IMR-90 (cell line): Measurements from ENCODE around the gene TOMM20. TPM values are rescaled to one million over a fixed set of nuclear protein-coding genes. Genes with fewer than 3 reads are reported as not detected.

Source experiments
- CTCF ChIP-seq: conservative IDR thresholded peaks from 2 replicates; pipeline ENCODE4 v1.5.1; 2012; ENCODE audit warnings: mild to moderate bottlenecking, low read depth, low read length, improper control_type of control experiment
- FOS ChIP-seq: fragments of 150-350 bp; IDR thresholded peaks from 2 replicates; pipeline ENCODE4 v1.6.1; 2016; ENCODE audit warnings: low read depth, low read length
- USF2 ChIP-seq: fragments of 150-350 bp; IDR thresholded peaks from 2 replicates; pipeline ENCODE4 v1.6.1; 2017; ENCODE audit warnings: mild to moderate bottlenecking, antibody characterized with exemption, low read length, low read depth
- polyA plus RNA-seq, 3 experiments: library from polyadenylated mRNA; depleted of rRNA; stranded (reverse); fragments of >200 nt; gene quantifications; 2 replicates each; pipeline ENCODE4 v1.2.3, GENCODE V29; 2012; ENCODE audit warnings: low replicate concordance in 1 of 3
- total RNA-seq: library from RNA; depleted of rRNA; stranded (reverse); fragments of >200 nt; gene quantifications from 2 replicates; pipeline ENCODE4 v1.2.3, GENCODE V29; 2012

Gene TOMM20
- total and polyA plus RNA-seq, 2 of the 4 experiments (the other 2 are of a cell fraction): 75.3 to 84.4 TPM

- TF ChIP-seq CTCF (no peak), FOS (no peak), USF2 (no peak)
Observed at GRCh38 chr1:235063068-235063765, 65.4 kb downstream of the TOMM20 start (continued).
